Eye (tissue), 1 donor: Measurements from ENCODE around the gene TMEM259.
A peak's percentile ranks its signal among the peaks of the same experiment; 100 is the strongest.

Experiments
- DNase-seq: peaks from one replicate; pipeline ENCODE4 v3.0.0-alpha.2; 2015

Gene TMEM259

DNA sequence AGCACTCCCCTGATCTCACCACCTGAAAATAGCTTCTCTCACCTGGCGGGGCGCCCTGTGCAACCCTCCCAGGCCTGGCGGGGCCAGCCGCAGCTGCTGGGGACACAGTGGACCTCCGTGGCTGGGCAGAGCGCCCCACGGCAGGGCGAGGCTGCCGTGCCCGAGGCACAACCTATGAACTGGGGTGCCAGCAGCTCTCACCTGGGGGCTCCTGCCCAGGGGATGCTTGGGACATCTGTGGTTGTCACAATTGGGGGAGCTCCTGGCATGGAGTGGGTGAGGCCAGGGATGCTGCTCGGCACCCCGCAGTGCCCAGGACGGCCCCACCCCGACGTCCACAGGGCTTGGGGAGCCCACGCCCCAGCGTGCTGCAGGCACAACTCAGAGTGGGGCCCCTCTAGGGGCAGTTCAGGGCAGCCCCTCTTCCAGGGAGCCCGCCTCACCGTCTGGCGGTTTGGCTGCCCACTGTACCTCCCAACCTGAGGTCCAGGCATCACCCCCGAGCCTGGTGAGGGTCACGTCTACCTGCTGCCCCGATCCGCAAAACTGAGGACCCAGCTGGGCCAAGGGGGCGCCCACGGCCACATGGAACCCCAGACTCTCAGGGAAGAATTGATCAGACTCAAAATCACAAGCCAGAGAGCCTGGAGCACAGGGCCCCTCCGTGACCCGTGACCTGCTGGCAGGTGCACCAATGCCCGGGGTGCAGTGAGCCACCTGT lies 5.7 kb downstream of the TMEM259 start:
- DNase-seq: no peak

- DNase-seq: no peak
Measured at GRCh38 chr19:1014161-1015060, 6.5 kb downstream of the TMEM259 start.

DNA sequence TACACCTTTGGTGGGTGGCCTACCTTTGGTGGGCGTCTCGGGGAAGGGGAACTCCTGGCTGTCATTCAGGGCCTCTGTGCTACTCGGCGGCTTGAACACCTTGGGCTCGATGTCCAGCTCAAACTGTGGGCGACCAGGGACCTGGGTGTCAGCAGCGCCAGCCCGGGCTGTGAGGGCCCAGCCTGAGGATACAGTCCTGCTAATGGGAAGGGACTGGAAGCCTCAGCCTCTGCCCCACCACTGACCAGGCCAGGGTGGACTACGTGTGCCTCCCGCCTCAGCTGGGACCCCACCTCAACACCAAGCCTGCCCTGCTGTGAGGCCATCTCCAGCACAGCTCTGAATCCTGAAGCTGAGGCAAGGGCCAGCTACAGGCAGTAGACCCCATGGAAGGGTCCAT lies 7.7 kb downstream of the TMEM259 start:
- DNase-seq: no peak

GRCh38 chr19:1012334-1012733 lies 8.6 kb downstream of the TMEM259 start:
- no peak for DNase-seq

GRCh38 chr19:1011831-1012333 lies 9.0 kb downstream of the TMEM259 start:
- DNase-seq: no peak

DNA sequence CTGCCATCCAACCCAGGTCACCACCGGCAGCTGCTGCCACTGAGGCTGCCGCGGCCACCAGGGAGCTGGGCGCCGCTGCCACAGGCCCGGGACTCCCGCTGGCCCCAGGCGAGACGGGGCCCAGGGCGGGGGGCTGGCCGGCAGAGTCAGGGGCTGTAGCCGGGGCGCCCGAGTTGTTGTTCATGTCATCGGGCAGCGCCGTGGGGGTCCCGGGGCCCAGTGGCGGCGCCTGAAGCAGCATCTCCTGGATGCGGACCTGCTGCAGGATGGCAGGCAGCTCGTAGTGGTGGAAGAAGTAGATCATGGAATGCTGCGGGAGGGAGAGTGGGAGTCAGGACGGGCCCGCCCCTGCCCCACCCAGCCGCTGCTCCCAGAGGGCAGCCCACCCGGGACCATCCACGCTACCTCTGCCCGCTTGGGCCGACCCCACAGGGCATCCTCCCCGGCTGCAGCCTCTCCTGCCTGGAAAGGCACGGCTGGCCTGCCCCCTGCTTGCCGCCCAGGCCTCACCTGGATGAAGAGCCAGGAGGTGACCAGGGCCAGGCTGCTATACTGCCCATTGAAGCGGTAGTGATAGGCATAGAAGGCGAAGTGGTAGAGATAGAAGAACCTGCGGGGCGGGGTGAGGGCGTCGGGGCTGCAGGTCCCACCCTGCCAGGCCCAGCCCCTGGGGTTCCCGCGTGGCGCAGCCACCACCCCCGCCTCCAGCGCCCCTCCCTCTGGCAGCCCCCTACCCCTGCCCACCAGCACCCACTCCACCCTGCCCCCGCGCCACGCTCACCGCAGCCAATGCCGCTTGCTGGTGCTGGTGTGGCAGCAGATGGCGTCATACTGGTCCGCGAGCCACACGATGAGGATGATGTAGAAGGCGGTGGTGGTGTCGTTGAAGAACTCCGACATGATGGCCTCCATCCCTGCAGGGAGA lies 10.1 kb downstream of the TMEM259 start:
- no peak for DNase-seq

DNA sequence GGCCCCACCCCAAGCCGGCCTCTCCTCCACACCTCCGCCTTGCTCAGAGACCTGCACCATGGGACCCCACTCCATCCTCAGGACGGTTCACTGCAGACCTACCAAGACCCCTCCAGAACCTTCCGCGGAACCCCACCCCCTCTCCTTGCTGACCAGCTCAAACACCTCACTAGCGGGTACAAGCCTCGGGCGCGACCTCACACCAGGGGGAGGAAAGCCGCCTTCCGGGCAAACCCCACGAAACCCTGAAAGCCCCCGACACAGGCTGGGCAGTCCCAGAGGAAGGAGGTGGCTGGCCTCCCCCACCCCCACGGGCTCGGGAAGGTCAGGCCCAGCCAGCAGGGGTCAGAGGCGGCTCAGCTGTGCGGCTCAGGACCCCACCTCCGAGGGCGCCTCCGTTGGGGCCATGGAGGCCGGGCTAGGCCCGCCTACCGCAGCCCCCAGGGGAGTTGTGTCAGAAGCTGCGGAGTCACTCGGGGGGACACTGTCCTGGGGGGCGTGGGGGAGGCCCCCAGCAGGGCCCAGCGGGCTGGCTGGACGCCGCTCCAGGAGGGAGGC lies 10.9 kb downstream of the TMEM259 start:
- no peak for DNase-seq

DNA sequence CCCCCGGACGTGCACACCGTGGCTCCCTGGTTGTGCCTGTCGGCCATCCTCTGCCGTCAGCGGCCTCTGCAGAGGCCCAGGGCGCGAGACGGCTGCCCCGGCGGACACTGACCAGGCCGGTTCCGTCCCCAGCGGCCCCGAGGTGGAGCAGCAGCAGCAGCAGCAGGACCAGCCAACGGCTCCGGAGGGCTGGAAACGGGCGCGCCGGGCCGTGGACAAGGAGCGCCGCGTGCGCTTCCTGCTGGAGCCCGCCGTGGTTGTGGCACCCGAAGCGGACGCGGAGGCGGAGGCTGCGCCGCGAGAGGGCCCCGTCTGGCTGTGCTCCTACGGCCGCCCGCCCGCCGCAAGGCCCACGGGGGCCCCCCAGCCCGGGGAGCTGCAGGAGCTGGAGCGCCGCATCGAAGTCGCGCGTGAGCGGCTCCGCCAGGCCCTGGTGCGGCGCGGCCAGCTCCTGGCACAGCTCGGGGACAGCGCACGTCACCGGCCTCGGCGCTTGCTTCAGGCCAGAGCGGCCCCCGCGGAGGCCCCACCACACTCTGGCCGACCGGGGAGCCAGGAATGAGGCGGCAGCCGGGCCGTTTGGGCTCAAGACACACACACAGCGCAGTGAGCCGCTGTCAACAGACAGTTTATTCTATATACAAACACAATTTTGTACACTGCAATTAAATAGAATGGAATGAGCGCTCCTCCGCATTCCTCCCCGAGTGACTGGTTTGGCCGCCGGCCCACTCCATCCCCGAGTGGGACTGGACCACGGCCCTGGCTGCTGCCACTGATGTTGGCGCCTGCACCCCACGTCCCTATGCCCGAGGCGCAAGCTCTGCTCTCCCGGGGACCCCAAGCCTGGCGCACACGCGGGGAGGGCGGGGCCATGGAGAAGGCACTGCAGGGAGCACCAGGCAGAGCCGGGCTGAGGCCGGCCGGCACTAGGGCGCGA lies 11.6 kb downstream of the TMEM259 start:
- no peak for DNase-seq

- DNase-seq: no peak
Measured at GRCh38 chr19:1008268-1009040, 12.5 kb downstream of the TMEM259 start.

DNA sequence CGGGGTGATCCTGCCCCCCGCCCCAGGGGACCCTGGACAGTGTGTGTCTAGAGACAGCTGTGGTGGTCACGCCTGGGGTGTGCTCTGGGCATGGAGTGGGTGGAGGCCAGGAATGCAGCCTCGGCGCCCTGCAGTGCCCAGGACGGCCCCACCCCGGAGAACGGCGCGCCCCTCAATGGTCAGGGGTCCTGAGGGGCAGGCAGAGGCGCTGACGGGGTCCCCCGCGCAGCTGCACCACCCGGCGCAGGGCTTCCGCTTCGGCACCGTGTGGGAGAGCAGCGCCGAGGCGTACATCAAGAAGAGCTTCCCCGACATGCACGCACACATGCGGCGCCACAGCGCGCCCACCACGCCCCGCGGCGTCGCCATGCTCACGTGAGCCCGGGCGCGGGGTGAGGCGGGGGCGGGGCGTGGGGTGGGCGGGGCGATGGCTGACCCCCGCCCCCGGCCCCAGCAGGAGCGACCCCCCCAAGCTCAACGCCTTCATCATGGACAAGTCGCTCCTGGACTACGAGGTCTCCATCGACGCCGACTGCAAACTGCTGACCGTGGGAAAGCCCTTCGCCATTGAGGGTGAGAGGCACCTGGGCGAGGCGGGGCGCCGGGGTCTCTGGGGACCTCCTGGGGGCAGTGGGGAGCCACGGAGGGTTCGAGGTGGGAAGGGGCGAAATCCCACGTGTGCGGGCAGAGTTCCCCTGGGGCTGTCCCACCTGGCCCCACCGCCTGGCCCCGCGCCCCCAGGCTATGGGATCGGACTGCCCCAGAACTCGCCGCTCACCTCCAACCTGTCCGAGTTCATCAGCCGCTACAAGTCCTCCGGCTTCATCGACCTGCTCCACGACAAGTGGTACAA lies 13.3 kb downstream of the TMEM259 start:
- no peak for DNase-seq

GRCh38 chr19:1006711-1007398 lies 14.1 kb downstream of the TMEM259 start:
- DNase-seq: no peak

GRCh38 chr19:1004803-1005664 lies 15.9 kb downstream of the TMEM259 start:
- DNase-seq: no peak

- DNase-seq: no peak
Measured at GRCh38 chr19:1004204-1004802, 16.6 kb downstream of the TMEM259 start.

DNA sequence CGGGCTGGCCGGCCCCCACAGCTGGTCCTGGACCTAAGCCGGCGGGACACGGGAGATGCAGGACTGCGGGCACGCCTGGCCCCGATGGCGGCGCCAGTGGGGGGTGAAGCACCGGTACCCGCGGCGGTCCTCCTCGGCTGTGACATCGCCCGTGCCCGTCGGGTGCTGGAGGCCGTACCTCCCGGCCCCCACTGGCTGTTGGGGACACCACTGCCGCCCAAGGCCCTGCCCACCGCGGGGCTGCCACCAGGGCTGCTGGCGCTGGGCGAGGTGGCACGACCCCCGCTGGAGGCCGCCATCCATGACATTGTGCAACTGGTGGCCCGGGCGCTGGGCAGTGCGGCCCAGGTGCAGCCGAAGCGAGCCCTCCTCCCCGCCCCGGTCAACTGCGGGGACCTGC lies 17.6 kb downstream of the TMEM259 start:
- no peak for DNase-seq

DNA sequence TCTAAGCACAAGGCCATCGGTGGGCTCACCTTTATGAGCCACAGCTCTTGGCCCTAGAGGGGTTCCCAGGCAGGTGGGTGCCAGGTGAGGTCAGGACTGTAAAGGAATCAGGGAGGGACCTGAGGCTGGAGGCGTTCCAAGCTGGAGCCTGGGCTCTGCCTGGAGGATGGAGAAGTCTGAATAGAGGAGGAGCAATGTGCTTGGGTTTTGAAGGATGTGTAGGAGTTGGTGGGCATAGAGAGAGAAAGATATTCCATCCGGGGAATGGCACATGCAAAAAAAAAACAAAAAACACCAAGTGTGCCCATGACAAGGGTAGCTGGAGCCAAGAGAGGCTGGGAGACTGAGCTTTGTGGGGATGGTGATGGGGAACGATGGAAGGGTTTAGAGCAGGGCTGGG lies 18.3 kb downstream of the TMEM259 start:
- DNase-seq: no peak

- DNase-seq: peak; percentile 80
Measured at GRCh38 chr19:1001538-1002166, 19.3 kb downstream of the TMEM259 start.
